ENCODE results near the gene DCTN1. TPM values are rescaled to one million over a fixed set of nuclear protein-coding genes. Genes with fewer than 3 reads are reported as not detected.

The DCTN1 gene
- total RNA-seq (56.6 TPM), polyA plus RNA-seq (ENCODE audit: insufficient read depth in 1 of 8, insufficient read length in 8 of 8, low replicate concordance in 1 of 8) (100 to 1,000 TPM in 7 of 8 donors, 10 to 100 TPM in 1; 96.4 to 129 (median 108) TPM)
- long read RNA-seq, donor 1, full-length matches to known transcripts = 4 of 4 reads
- long read RNA-seq, donor 1, partial matches to known transcripts = 0 of 4 reads
- long read RNA-seq, donor 1, other reads (novel, unspliced or antisense) = 0 of 4 reads
- long read RNA-seq, donor 2 = 0 reads
- long read RNA-seq, donor 3, full-length matches to known transcripts = 12 of 18 reads
- long read RNA-seq, donor 3, partial matches to known transcripts = 6 of 18 reads
- long read RNA-seq, donor 3, other reads (novel, unspliced or antisense) = 0 of 18 reads
- long read RNA-seq, donor 4, full-length matches to known transcripts = 3 of 3 reads
- long read RNA-seq, donor 4, partial matches to known transcripts = 0 of 3 reads
- long read RNA-seq, donor 4, other reads (novel, unspliced or antisense) = 0 of 3 reads
- long read RNA-seq, donor 5, full-length matches to known transcripts = 18 of 40 reads
- long read RNA-seq, donor 5, partial matches to known transcripts = 22 of 40 reads
- long read RNA-seq, donor 5, other reads (novel, unspliced or antisense) = 0 of 40 reads
- long read RNA-seq, donor 6, full-length matches to known transcripts = 12 of 36 reads
- long read RNA-seq, donor 6, partial matches to known transcripts = 13 of 36 reads
- long read RNA-seq, donor 6, other reads (novel, unspliced or antisense) = 11 of 36 reads
- long read RNA-seq, donor 7, full-length matches to known transcripts = 6 of 13 reads
- long read RNA-seq, donor 7, partial matches to known transcripts = 7 of 13 reads
- long read RNA-seq, donor 7, other reads (novel, unspliced or antisense) = 0 of 13 reads
- long read RNA-seq, donor 8, partial matches to known transcripts = 0 of 2 reads
- long read RNA-seq, donor 8, other reads (novel, unspliced or antisense) = 0 of 2 reads
- long read RNA-seq, donor 9, full-length matches to known transcripts = 6 of 11 reads
- long read RNA-seq, donor 9, partial matches to known transcripts = 5 of 11 reads
- long read RNA-seq, donor 9, other reads (novel, unspliced or antisense) = 0 of 11 reads
- long read RNA-seq, donor 10, full-length matches to known transcripts = 5 of 5 reads
- long read RNA-seq, donor 10, partial matches to known transcripts = 0 of 5 reads
- long read RNA-seq, donor 10, other reads (novel, unspliced or antisense) = 0 of 5 reads
- long read RNA-seq, donor 11, full-length matches to known transcripts = 5 of 17 reads
- long read RNA-seq, donor 11, partial matches to known transcripts = 12 of 17 reads
- long read RNA-seq, donor 11, other reads (novel, unspliced or antisense) = 0 of 17 reads

- Histone ChIP-seq H3K27ac (ENCODE audit: low read length) (no peak within 1 kb of the TSS), H3K9me3 (replicated peaks; ENCODE audit: control insufficient read depth, low read depth, low read length) (no peaks in the 10 kb centered on the region), H3K27me3 (ENCODE audit: control insufficient read depth, insufficient read depth, low read length) (no peaks in the 10 kb centered on the region), H3K4me1 (ENCODE audit: control insufficient read depth, insufficient read depth, low read length) (peaks cover 10% of the 10 kb centered on the region), H3K4me3 (ENCODE audit: low read length) (peak within 1 kb of the TSS; percentile 23), H3K36me3 (ENCODE audit: control insufficient read depth, insufficient read depth, low read length) (peaks cover 40% of the 10 kb centered on the region)
- peak; percentile 86 for DNase-seq
- WGBS (ENCODE audit: insufficient coverage) = 6% methylated on average over 10 of the region's 14 CpGs
These were observed at the start of gene DCTN1 for GRCh38 chr2:74379851-74380789. Gene DCTN1 (minus strand): TSS chr2:74380311. CDS start chr2:74380037, 274 bp downstream.

GRCh38 chr2:74428675-74429074, 48.6 kb upstream of the DCTN1 start:
- Histone ChIP-seq H3K4me1 (ENCODE audit: control insufficient read depth, insufficient read depth, low read length) (no peaks in the 10 kb centered on the region), H3K36me3 (ENCODE audit: control insufficient read depth, insufficient read depth, low read length) (peaks cover 76% of the 10 kb centered on the region), H3K27me3 (ENCODE audit: control insufficient read depth, insufficient read depth, low read length) (no peaks in the 10 kb centered on the region)

GRCh38 chr2:74427551-74427950, 47.4 kb upstream of the DCTN1 start:
- peaks cover 75% of the 10 kb centered on the region for H3K36me3 ChIP-seq (ENCODE audit: control insufficient read depth, insufficient read depth, low read length)
- H3K9me3 ChIP-seq (replicated peaks; ENCODE audit: control insufficient read depth, low read depth, low read length) = no peaks in the 10 kb centered on the region
- H3K27me3 ChIP-seq (ENCODE audit: control insufficient read depth, insufficient read depth, low read length) = no peaks in the 10 kb centered on the region
- no peaks in the 10 kb centered on the region for H3K4me1 ChIP-seq (ENCODE audit: control insufficient read depth, insufficient read depth, low read length)
- DNase-seq = no peak
- H3K4me3 ChIP-seq (ENCODE audit: low read length) = no peak overlapping the region
- 89% methylated on average over 3 of the region's 3 CpGs for WGBS (ENCODE audit: insufficient coverage)
- no peak overlapping the region for H3K27ac ChIP-seq (ENCODE audit: low read length)

More at GRCh38 chr2:74428675-74429074, 48.6 kb upstream of the DCTN1 start:
- no peak for DNase-seq
- H3K27ac ChIP-seq (ENCODE audit: low read length) = no peak overlapping the region
- H3K4me3 ChIP-seq (ENCODE audit: low read length) = no peak overlapping the region
- 68% methylated on average over 2 of the region's 5 CpGs for WGBS (ENCODE audit: insufficient coverage)
- H3K9me3 ChIP-seq (replicated peaks; ENCODE audit: control insufficient read depth, low read depth, low read length) = no peaks in the 10 kb centered on the region

- no peak overlapping the region for H3K4me3 ChIP-seq (ENCODE audit: low read length)
- no peak overlapping the region for H3K27ac ChIP-seq (ENCODE audit: low read length)
- WGBS (ENCODE audit: insufficient coverage) = 80% methylated on average over 11 of the region's 14 CpGs
- no peaks in the 10 kb centered on the region for H3K27me3 ChIP-seq (ENCODE audit: control insufficient read depth, insufficient read depth, low read length)
- no peaks in the 10 kb centered on the region for H3K9me3 ChIP-seq (replicated peaks; ENCODE audit: control insufficient read depth, low read depth, low read length)
- peaks cover 8% of the 10 kb centered on the region for H3K4me1 ChIP-seq (ENCODE audit: control insufficient read depth, insufficient read depth, low read length)
- no peak for DNase-seq
- H3K36me3 ChIP-seq (ENCODE audit: control insufficient read depth, insufficient read depth, low read length) = peaks cover 63% of the 10 kb centered on the region
These were observed 46.2 kb upstream of the DCTN1 start for GRCh38 chr2:74426181-74426758.

GRCh38 chr2:74425523-74425922, 45.4 kb upstream of the DCTN1 start:
- Histone ChIP-seq H3K9me3 (replicated peaks; ENCODE audit: control insufficient read depth, low read depth, low read length) (no peaks in the 10 kb centered on the region), H3K4me3 (ENCODE audit: low read length) (no peak overlapping the region), H3K36me3 (ENCODE audit: control insufficient read depth, insufficient read depth, low read length) (peaks cover 55% of the 10 kb centered on the region), H3K27ac (ENCODE audit: low read length) (no peak overlapping the region), H3K27me3 (ENCODE audit: control insufficient read depth, insufficient read depth, low read length) (no peaks in the 10 kb centered on the region), H3K4me1 (ENCODE audit: control insufficient read depth, insufficient read depth, low read length) (peaks cover 8% of the 10 kb centered on the region)
- WGBS (ENCODE audit: insufficient coverage) = 88% methylated on average over 3 of the region's 7 CpGs
- DNase-seq = no peak

GRCh38 chr2:74424995-74425406, 44.9 kb upstream of the DCTN1 start:
- Histone ChIP-seq H3K4me1 (ENCODE audit: control insufficient read depth, insufficient read depth, low read length) (peaks cover 8% of the 10 kb centered on the region), H3K9me3 (replicated peaks; ENCODE audit: control insufficient read depth, low read depth, low read length) (no peaks in the 10 kb centered on the region), H3K4me3 (ENCODE audit: low read length) (no peak overlapping the region), H3K27me3 (ENCODE audit: control insufficient read depth, insufficient read depth, low read length) (no peaks in the 10 kb centered on the region), H3K27ac (ENCODE audit: low read length) (no peak overlapping the region), H3K36me3 (ENCODE audit: control insufficient read depth, insufficient read depth, low read length) (peaks cover 50% of the 10 kb centered on the region)
- no peak for DNase-seq
- 57% methylated on average over 2 of the region's 5 CpGs for WGBS (ENCODE audit: insufficient coverage)

- Histone ChIP-seq H3K36me3 (ENCODE audit: control insufficient read depth, insufficient read depth, low read length) (peaks cover 44% of the 10 kb centered on the region), H3K4me3 (ENCODE audit: low read length) (no peak overlapping the region), H3K27me3 (ENCODE audit: control insufficient read depth, insufficient read depth, low read length) (no peaks in the 10 kb centered on the region)
These were observed 44.3 kb upstream of the DCTN1 start for GRCh38 chr2:74424139-74424992.

More at GRCh38 chr2:74424139-74424992, 44.3 kb upstream of the DCTN1 start:
- peaks cover 8% of the 10 kb centered on the region for H3K4me1 ChIP-seq (ENCODE audit: control insufficient read depth, insufficient read depth, low read length)
- no peak for DNase-seq
- WGBS (ENCODE audit: insufficient coverage) = 61% methylated on average over 3 of the region's 5 CpGs
- no peak overlapping the region for H3K27ac ChIP-seq (ENCODE audit: low read length)
- H3K9me3 ChIP-seq (replicated peaks; ENCODE audit: control insufficient read depth, low read depth, low read length) = no peaks in the 10 kb centered on the region
